ENCODE measurements around the gene CHAD. TPM values are rescaled to one million over a fixed set of nuclear protein-coding genes. Genes with fewer than 3 reads are reported as not detected.

CHAD gene, protein sequence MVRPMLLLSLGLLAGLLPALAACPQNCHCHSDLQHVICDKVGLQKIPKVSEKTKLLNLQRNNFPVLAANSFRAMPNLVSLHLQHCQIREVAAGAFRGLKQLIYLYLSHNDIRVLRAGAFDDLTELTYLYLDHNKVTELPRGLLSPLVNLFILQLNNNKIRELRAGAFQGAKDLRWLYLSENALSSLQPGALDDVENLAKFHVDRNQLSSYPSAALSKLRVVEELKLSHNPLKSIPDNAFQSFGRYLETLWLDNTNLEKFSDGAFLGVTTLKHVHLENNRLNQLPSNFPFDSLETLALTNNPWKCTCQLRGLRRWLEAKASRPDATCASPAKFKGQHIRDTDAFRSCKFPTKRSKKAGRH
- 0.09 TPM in 2 of 3 replicates, not detected in the other for total RNA-seq (2021)
- Bru-seq, nascent RNA = not detected
- long read RNA-seq, experiment 1, partial matches to known transcripts = 0 of 1 reads
- long read RNA-seq, experiment 1, other reads (novel, unspliced or antisense) = 0 of 1 reads
- long read RNA-seq, experiment 2 = 0 reads
- long read RNA-seq, experiment 3 = 0 reads

DNA sequence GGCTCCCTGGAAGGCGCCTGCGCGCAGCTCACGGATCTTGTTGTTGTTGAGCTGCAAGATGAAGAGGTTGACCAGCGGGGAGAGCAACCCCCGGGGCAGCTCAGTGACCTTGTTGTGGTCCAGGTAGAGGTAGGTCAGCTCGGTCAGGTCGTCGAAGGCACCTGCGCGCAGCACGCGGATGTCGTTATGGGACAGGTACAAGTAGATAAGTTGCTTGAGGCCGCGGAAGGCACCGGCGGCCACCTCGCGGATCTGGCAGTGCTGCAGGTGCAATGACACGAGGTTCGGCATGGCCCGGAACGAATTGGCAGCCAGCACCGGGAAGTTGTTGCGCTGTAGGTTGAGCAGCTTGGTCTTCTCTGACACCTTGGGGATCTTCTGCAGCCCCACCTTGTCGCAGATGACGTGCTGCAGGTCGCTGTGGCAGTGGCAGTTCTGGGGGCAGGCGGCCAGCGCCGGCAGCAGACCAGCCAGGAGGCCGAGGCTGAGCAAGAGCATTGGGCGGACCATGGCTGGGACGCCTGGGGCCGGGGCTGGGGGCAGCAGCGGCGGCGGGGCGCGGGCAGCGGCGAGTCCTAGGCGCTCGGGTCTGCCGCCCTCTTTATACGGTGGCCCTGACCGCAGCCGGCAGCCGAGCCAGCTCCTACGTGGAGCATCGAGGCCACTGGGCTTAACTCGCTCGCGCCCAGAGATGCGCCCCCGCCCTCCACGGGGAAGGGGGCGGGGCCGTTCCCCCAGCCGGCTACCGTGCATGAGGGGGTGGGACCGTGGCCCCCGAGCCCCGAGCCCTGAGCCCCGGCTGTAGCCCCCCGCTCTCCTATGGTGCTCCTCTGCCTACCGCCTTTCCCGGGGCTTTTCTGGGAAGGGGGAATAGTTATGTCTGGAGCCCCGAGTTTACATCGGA lies at the start of gene CHAD:
Gene CHAD (minus strand): TSS at position 577 of the 904 bp plus-strand sequence. CDS start 67 bp downstream, at position 510.
- TF ChIP-seq ZNF263 (CRISPR knock-in tag; IDR thresholded peaks at IDR 0.05; ENCODE audit: low read depth) (no peak), NR3C1 (CRISPR knock-in tag; conservative IDR thresholded peaks at IDR 0.05; ENCODE audit: low read depth) (0 out of 2 replicates have a peak, but pooled peaks have one; percentile 23), HMGA2 (CRISPR knock-in tag; IDR thresholded peaks at IDR 0.05) (no peak), CREM (CRISPR knock-in tag; IDR thresholded peaks at IDR 0.05) (peak; percentile 30; the same call in 1 of the 2 replicates), ZNF138 (CRISPR knock-in tag; conservative IDR thresholded peaks at IDR 0.05) (0 out of 2 replicates have a peak, but pooled peaks have one; percentile 40)
- TF ChIP-seq, protein P1, sequence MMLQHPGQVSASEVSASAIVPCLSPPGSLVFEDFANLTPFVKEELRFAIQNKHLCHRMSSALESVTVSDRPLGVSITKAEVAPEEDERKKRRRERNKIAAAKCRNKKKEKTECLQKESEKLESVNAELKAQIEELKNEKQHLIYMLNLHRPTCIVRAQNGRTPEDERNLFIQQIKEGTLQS (CRISPR knock-in tag; conservative IDR thresholded peaks at IDR 0.05) = no peak
- TF ChIP-seq, protein P2, sequence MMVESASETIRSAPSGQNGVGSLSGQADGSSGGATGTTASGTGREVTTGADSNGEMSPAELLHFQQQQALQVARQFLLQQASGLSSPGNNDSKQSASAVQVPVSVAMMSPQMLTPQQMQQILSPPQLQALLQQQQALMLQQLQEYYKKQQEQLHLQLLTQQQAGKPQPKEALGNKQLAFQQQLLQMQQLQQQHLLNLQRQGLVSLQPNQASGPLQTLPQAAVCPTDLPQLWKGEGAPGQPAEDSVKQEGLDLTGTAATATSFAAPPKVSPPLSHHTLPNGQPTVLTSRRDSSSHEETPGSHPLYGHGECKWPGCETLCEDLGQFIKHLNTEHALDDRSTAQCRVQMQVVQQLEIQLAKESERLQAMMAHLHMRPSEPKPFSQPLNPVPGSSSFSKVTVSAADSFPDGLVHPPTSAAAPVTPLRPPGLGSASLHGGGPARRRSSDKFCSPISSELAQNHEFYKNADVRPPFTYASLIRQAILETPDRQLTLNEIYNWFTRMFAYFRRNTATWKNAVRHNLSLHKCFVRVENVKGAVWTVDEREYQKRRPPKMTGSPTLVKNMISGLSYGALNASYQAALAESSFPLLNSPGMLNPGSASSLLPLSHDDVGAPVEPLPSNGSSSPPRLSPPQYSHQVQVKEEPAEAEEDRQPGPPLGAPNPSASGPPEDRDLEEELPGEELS (CRISPR knock-in tag; IDR thresholded peaks at IDR 0.05) = no peak
- ChIA-PET POLR2A (no interaction called here), CTCF (interaction anchor here (1.1 to 4.0 kb wide), 6 partner anchors 10 to 106 kb away, joined by 3 to 18 read pairs (median 7); partner anchors contain the start of genes CACNA1G and LRRC59)
- ATAC-seq (peak; percentile 41), DNase-seq (ENCODE audit: low spot score) (peak; percentile 40)
- Mint-ChIP-seq H3K36me3 (no peaks in the 10 kb centered on the region), H3K9me3 (no peaks in the 10 kb centered on the region), H3K4me3 (peak within 1 kb of the TSS; percentile 61), H3K4me1 (peaks cover 23% of the 10 kb centered on the region), H3K27me3 (ENCODE audit: low read depth) (peaks cover 27% of the 10 kb centered on the region), H3K27ac (no peak within 1 kb of the TSS)

DNA sequence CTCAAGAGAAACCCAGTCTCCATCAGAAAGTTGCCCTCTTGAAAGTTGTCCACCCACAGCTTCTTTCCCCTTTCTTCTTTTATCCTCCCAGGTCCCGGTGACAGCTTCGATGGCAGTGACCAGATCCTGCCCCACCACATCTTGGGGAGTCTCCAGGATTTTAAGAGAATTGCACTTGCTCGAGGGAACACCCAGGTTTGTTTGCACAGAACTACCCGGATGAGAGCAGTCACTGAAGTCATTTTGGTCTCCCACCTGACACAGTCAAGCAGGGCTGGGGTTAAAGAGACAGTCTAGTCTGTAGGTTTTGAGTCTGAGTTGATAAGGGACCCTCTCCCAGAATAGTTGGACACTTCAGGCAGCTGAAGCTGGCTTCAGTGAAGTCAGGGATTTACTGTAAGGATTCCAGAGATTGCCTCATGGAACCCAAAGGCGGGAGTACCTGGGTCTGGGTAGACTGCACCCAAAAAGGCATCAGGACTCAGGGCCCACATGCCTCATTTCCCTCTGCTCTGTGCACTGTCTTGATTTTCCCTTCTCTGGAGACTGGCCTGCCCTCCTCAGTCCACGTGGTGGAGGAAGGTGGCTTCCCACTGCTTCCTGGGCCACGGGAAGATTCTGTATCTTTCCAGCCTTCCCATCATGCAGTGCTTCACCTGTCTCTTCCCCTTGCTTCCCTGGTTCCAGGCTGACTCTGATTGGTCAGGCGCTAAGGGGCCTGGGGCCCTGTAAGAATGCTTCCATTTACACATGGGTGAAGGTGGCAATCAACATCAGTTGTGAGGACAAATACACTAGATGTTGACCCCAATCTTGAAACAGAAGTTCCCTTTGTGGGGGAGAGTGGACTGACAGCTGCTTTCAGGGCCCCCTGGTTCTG lies 49.1 kb upstream of the CHAD start:
- CTCF ChIA-PET = interaction anchor here (0.6 to 1.5 kb wide), 2 partner anchors 9 to 17 kb away, joined by 3 to 4 read pairs; no protein-coding TSS in a partner anchor
- Mint-ChIP-seq H3K36me3 (no peaks in the 10 kb centered on the region), H3K4me3 (no peak overlapping the region), H3K27ac (no peak overlapping the region), H3K4me1 (peaks cover 15% of the 10 kb centered on the region), H3K27me3 (ENCODE audit: low read depth) (peaks cover 3% of the 10 kb centered on the region), H3K9me3 (no peaks in the 10 kb centered on the region)
- DNase-seq (ENCODE audit: low spot score) = no peak
- TF ChIP-seq ELF4 (CRISPR knock-in tag; IDR thresholded peaks at IDR 0.05; ENCODE audit: low read depth) (no peak), PRRX2 (CRISPR knock-in tag; IDR thresholded peaks at IDR 0.05) (no peak), ZNF121 (CRISPR knock-in tag; IDR thresholded peaks at IDR 0.05) (no peak), KAT7 (CRISPR knock-in tag; IDR thresholded peaks at IDR 0.05; ENCODE audit: borderline replicate concordance) (no peak), OVOL2 (CRISPR knock-in tag; IDR thresholded peaks at IDR 0.05; ENCODE audit: borderline replicate concordance) (no peak), ZNF317 (CRISPR knock-in tag; IDR thresholded peaks at IDR 0.05; ENCODE audit: borderline replicate concordance, low read depth) (no peak), ZNF263 (CRISPR knock-in tag; IDR thresholded peaks at IDR 0.05; ENCODE audit: low read depth) (no peak), ZNF423 (CRISPR knock-in tag; IDR thresholded peaks at IDR 0.05) (no peak), ZNF671 (CRISPR knock-in tag; IDR thresholded peaks at IDR 0.05) (no peak), GTF2I (CRISPR knock-in tag; conservative IDR thresholded peaks at IDR 0.05) (no peak)
- TF ChIP-seq, protein P3, sequence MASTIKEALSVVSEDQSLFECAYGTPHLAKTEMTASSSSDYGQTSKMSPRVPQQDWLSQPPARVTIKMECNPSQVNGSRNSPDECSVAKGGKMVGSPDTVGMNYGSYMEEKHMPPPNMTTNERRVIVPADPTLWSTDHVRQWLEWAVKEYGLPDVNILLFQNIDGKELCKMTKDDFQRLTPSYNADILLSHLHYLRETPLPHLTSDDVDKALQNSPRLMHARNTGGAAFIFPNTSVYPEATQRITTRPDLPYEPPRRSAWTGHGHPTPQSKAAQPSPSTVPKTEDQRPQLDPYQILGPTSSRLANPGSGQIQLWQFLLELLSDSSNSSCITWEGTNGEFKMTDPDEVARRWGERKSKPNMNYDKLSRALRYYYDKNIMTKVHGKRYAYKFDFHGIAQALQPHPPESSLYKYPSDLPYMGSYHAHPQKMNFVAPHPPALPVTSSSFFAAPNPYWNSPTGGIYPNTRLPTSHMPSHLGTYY (CRISPR knock-in tag; IDR thresholded peaks at IDR 0.05) = no peak
- TF ChIP-seq, protein P4, sequence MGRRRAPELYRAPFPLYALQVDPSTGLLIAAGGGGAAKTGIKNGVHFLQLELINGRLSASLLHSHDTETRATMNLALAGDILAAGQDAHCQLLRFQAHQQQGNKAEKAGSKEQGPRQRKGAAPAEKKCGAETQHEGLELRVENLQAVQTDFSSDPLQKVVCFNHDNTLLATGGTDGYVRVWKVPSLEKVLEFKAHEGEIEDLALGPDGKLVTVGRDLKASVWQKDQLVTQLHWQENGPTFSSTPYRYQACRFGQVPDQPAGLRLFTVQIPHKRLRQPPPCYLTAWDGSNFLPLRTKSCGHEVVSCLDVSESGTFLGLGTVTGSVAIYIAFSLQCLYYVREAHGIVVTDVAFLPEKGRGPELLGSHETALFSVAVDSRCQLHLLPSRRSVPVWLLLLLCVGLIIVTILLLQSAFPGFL (CRISPR knock-in tag; IDR thresholded peaks at IDR 0.05; ENCODE audit: borderline replicate concordance) = no peak
- TF ChIP-seq, protein P2 (CRISPR knock-in tag; IDR thresholded peaks at IDR 0.05) = no peak
- POLR2A ChIA-PET = no interaction called here
- 0 out of 2 replicates have a peak, but pooled peaks have one; percentile 16 for ATAC-seq
